Right lobe of liver (tissue), 6 donors: ENCODE data around the gene CLEC3A. TPM values are rescaled to one million over a fixed set of nuclear protein-coding genes. Genes with fewer than 3 reads are reported as not detected.
"Not testable (repeated sequence)": the region's sequence is repeated elsewhere in the genome, so short reads cannot be mapped to it uniquely, and the experiment has no call there.

Source experiments
- ATAC-seq, 4 donors: fragments of 200-7000 bp; cut with Tn5 transposase; one replicate each; pipeline ENCODE4 v1.9.1; 2020; ENCODE audit warnings: mild to moderate bottlenecking in 4 of 4, moderate library complexity in 4 of 4
- DNase-seq, 3 donors: peaks; one replicate each; pipeline ENCODE4 v3.0.0-alpha.2; 2020
- H3K27ac ChIP-seq, 3 donors: fragments of 200-600 bp; one replicate each; pipeline ENCODE4 v1.8.0; 2022
- H3K27me3 ChIP-seq, 2 donors: fragments of 200-600 bp; one replicate each; pipeline ENCODE4 v1.8.0; 2022
- H3K36me3 ChIP-seq, 4 donors: fragments of 200-600 bp; sonication (generic) in 1 of 4; one replicate each; pipeline versions ENCODE4 v1.5.1 to v1.8.0; 2017 to 2022; ENCODE audit warnings: control low read depth in 1 of 4
- H3K4me1 ChIP-seq, 4 donors: fragments of 200-600 bp; sonication (generic) in 1 of 4; one replicate each; pipeline versions ENCODE4 v1.5.1 to v1.8.0; 2017 to 2022; ENCODE audit warnings: control low read depth in 1 of 4
- H3K4me3 ChIP-seq, 3 donors: fragments of 200-600 bp; one replicate each; pipeline ENCODE4 v1.8.0; 2022
- H3K9me3 ChIP-seq, 4 donors: fragments of 200-600 bp; sonication (generic) in 1 of 4; one replicate each; pipeline versions ENCODE4 v1.5.1 to v1.8.0; 2017 to 2022; ENCODE audit warnings: control low read depth in 1 of 4
- POLR2A ChIP-seq: fragments of 450-650 bp; IDR thresholded peaks from one replicate; pipeline ENCODE4 v1.6.1; 2017; ENCODE audit warnings: antibody characterized with exemption, mild to moderate bottlenecking
- WGBS: methylation state at CpG from one replicate; pipeline ENCODE4 v1.1.6; 2018; ENCODE audit warnings: low coverage, low lambda C conversion rate; ENCODE audit not compliant: insufficient coverage; ENCODE audit errors: missing lambda C conversion rate; 5-methylcytosine and 5-hydroxymethylcytosine counted together
- intact Hi-C, 2 donors: fragments of 100-400 bp; cut with DNase I; formaldehyde crosslinking; loops; one replicate each; pipeline versions ENCODE4 v1.11.2 to v1.14.1; 2022
- total RNA-seq, 6 experiments: library from RNA; depleted of rRNA in 2 of 6; stranded (reverse); fragments of >200 nt in 2 of 6; fragmentation: NEBNext Ultra II Directional in 3 of 6; extraction: Animal tissue kit (Norgen Biotek cat#: 25700) in 3 of 6; gene quantifications; one replicate each; pipeline versions ENCODE4 v1.1.0 to v1.2.4, GENCODE V29; 2016 to 2023
- TF ChIP-seq, protein P1 (sequence below), 4 donors: fragments of 200-600 bp in 3 of 4; fragments of 450-650 bp in 1 of 4; IDR thresholded peaks; one replicate each; pipeline versions ENCODE4 v1.5.1 to v1.8.0; 2016 to 2022; ENCODE audit warnings: antibody characterized with exemption in 4 of 4, mild to moderate bottlenecking in 2 of 4
- donor health status: DM: no; HTN: yes; CAD: no.
- donor health status: DM: no; HTN: no; CAD: no.
- donor health status: DM: no; HTN: no; CAD: no.
- donor health status: DM: no; HTN: yes; CAD: no.
- donor health status: DM: no; HTN: yes; CAD: no.

Gene CLEC3A
- total RNA-seq, 6 experiments from 2014 or later: not detected

DNA sequence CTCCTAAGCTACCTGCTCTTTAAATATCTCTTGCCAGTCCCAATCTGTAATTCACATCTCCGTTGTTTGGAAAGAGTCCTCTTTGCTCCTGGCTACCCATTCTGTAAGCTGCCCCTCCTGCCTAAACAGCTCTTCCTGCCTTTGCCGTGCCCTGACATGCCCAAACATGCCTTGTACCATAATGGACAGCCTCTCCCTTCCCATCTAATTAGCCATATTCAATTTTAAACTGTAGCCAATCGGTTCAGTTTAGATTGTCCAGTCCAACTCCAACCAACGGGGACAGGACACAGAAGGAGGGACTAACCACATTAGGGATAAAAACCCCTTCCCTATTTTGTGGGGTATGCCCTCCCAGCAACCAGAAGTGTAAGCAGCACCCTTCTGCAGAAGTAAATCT, 30.6 kb upstream of the CLEC3A start:
- Histone ChIP-seq H3K27ac (no peak overlapping the region), H3K4me1 (no peaks in the 10 kb centered on the region), H3K9me3 (no peaks in the 10 kb centered on the region), H3K4me3 (no peak overlapping the region), H3K36me3 (no peaks in the 10 kb centered on the region), H3K27me3 (no peaks in the 10 kb centered on the region)
- ATAC-seq (no peak), DNase-seq (no peak)
- TF ChIP-seq, protein P1, sequence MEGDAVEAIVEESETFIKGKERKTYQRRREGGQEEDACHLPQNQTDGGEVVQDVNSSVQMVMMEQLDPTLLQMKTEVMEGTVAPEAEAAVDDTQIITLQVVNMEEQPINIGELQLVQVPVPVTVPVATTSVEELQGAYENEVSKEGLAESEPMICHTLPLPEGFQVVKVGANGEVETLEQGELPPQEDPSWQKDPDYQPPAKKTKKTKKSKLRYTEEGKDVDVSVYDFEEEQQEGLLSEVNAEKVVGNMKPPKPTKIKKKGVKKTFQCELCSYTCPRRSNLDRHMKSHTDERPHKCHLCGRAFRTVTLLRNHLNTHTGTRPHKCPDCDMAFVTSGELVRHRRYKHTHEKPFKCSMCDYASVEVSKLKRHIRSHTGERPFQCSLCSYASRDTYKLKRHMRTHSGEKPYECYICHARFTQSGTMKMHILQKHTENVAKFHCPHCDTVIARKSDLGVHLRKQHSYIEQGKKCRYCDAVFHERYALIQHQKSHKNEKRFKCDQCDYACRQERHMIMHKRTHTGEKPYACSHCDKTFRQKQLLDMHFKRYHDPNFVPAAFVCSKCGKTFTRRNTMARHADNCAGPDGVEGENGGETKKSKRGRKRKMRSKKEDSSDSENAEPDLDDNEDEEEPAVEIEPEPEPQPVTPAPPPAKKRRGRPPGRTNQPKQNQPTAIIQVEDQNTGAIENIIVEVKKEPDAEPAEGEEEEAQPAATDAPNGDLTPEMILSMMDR (IDR thresholded peaks at IDR 0.05): no peak
- no peak for TF ChIP-seq POLR2A
- intact Hi-C loops: no loop called here
- 34% methylated on average over 4 of the region's 4 CpGs for WGBS

GRCh38 chr16:77992381-77992780, 30.0 kb upstream of the CLEC3A start:
- H3K27ac ChIP-seq, ATAC-seq, H3K4me1 ChIP-seq, H3K27me3 ChIP-seq, intact Hi-C loops, DNase-seq, H3K36me3 ChIP-seq, H3K4me3 ChIP-seq, H3K9me3 ChIP-seq: not testable (repeated sequence)
- WGBS: 21% methylated on average over 2 of the region's 2 CpGs

GRCh38 chr16:77993111-77993985, 29.0 kb upstream of the CLEC3A start:
- intact Hi-C loops: no loop called here
- DNase-seq: no peak
- no peaks in the 10 kb centered on the region for H3K9me3 ChIP-seq
- no peaks in the 10 kb centered on the region for H3K36me3 ChIP-seq
- TF ChIP-seq, protein P1 (IDR thresholded peaks at IDR 0.05): no peak
- no peak for TF ChIP-seq POLR2A
- no peaks in the 10 kb centered on the region for H3K27me3 ChIP-seq
- H3K4me1 ChIP-seq: no peaks in the 10 kb centered on the region
- no peak overlapping the region for H3K27ac ChIP-seq
- no peak overlapping the region for H3K4me3 ChIP-seq
- ATAC-seq: no peak
- WGBS: 35% methylated on average over 6 of the region's 6 CpGs

DNA sequence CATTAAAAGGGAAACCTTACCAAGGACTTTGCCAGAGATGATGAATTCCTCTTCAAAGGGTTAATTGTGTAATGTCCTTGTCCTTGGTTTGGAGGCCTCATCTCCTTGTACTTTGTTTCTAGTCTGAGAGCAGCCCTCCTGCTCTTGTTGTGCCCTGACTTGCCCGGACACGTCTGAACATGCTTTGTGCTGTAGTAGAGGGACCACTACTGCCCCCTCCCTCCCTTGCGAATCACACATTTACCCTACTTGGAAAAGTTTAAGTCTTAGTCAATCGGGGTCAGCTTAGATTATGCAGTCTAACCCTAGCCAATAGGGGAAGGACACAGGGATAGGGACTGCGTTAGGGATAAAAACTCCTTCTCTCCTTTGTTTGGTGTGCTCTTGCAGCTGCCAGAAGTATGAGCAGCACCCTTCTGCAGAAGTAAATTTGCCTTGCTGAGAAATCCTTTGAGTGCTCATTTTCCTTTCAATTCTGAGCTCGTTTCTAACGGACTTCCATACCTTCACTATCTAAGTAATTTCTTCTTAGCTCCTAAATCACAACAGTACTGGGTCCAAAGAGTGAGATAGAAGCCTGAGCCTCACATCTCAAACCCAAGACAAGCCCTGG, 26.4 kb upstream of the CLEC3A start:
- no peaks in the 10 kb centered on the region for H3K36me3 ChIP-seq
- WGBS: 62% methylated on average over 7 of the region's 7 CpGs
- ATAC-seq: no peak
- no peak overlapping the region for H3K27ac ChIP-seq
- TF ChIP-seq POLR2A: no peak
- TF ChIP-seq, protein P1 (IDR thresholded peaks at IDR 0.05): no peak
- no peak overlapping the region for H3K4me3 ChIP-seq
- no peaks in the 10 kb centered on the region for H3K4me1 ChIP-seq
- H3K27me3 ChIP-seq: no peaks in the 10 kb centered on the region
- H3K9me3 ChIP-seq: no peaks in the 10 kb centered on the region
- intact Hi-C loops: no loop called here
- DNase-seq: no peak

- 30% methylated on average over 9 of the region's 10 CpGs for WGBS
- Histone ChIP-seq H3K4me3 (no peak overlapping the region), H3K27ac (no peak overlapping the region), H3K27me3 (no peaks in the 10 kb centered on the region), H3K9me3 (no peaks in the 10 kb centered on the region), H3K36me3 (no peaks in the 10 kb centered on the region), H3K4me1 (no peaks in the 10 kb centered on the region)
- DNase-seq (no peak), ATAC-seq (no peak)
- no peak for TF ChIP-seq POLR2A
- TF ChIP-seq, protein P1 (IDR thresholded peaks at IDR 0.05): no peak
- intact Hi-C loops: no loop called here
Observed at GRCh38 chr16:77998350-77999023, 23.9 kb upstream of the CLEC3A start.
